NCI-H2171 (cell line): ENCODE data around the gene PTGDR2.
A peak's percentile ranks its signal among the peaks of the same experiment; 100 is the strongest.

Experiments
- DNase-seq: peaks from one replicate; lab custom pipeline; 2025; lab: John Stamatoyannopoulos, UW

Gene PTGDR2

DNA sequence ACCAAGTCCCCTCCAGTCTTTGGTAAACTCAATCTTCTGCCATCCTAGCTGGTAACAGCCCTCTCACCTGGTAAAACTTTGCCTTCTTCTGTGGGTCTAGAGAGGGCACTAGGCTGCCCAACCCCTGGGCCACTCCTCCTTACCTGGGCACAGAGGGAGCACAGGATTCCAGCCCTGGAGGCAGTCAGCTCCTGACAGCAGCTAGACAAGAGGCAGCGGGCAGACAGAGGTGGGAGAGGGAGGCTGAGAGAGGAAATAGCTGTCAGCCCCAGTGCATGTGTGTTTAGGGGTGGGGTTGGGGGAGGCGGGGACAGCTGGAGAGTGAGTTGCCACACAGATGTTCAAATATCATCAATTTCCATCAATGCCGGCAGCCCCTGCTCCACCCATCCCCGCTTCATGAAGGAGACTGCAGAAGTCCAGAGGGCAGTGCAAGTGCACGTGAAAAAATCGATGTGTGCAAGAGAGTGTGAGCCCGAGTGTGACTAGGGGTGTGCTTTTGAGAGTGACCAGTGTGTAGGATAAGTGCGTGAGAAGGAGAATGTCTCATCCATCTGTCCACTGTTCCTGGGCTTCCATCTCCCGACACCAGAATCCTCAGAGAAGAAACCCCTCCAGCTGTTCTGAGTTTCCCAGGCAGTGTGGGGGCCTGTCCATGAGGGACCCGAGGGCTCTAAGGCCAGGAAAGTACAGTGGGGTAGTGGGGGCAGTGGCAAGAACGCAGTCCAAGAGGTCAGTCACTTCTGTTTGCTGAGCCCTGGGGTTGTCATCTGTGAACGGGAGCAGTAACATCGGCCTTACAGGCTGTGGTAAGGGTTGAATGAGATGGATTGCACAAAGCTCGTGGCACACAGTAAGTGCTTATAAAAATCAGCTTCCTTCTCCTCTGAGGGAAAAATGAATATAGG is at the start of gene PTGDR2:
PTGDR2 (minus strand) TSS at position 225 of the 908 bp plus-strand sequence. CDS start 2,228 bp downstream, outside the sequence.
- DNase-seq, result no peak

DNA sequence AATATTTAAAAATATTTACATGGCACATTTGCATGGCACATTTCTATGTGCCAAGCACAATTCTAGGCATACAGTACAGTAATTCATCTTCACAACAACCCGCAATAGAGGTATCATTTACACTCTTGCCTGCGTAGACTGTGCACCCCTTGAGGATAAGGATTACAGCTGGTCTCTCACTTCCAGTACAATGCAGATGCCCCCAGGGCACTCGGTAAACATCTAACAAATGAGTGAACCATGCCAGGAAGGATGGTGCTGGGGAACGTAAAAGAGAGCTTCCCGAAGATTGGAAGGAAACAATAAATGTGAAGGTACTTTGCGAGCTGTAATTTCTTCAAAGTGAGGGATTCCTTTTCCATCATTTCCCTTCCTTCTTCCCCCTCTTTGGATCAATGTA is 49.3 kb upstream of the PTGDR2 start:
- DNase-seq, result no peak

DNA sequence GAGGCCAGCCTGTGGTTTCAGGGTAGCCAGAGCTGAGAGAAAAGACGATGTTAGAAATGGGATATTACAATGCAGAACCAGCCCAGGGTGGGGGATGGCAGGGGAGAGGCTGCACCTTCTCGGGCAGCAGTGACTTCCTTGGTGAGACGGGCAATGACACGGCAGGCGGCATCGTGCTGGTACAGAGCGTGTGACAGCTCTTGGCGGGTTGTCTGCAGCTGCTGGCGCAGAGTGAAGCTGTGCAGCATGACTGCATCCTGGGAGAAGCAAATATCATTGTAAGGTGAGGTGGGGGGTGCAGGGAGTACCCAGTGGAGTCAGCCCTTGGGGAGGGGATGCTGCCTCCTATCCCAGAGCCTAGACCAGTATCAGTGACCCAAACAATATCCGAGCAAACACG is 46.9 kb upstream of the PTGDR2 start:
- DNase-seq, result no peak

DNA sequence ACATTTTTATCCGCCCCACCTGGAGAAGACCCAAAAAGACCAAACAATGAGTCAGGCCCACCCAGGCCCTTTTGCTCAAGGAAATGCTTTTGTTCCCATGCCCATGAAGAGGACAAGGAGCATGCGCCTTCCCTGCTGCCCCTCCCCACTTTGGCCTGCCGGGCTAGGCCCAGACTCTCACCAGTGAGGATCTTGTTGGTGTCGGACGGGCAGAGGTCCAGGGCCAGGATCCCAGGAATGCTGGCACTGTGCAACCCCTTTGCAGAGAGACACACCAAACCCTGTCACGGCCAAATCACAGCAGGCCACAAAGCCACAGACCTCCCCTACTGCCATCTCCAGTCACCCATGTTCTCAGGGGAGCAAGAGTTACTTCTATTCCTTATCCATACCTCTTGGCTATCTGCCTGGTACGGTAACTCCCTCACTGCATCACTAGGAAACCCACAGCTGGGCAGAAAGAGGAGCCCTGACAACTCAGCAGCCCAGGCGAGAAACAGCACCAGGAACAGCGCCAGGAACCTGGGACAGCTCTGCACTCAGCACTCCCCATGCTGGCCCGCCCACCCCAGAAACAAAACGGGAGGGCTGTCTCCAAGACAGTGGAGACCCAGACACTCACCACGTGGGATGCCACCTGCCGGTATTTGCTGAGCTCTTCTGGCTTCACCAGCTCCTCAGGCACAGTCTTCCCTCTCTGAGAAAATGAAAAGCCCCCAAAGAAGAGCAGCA is 45.1 kb upstream of the PTGDR2 start:
- no peak for DNase-seq

DNA sequence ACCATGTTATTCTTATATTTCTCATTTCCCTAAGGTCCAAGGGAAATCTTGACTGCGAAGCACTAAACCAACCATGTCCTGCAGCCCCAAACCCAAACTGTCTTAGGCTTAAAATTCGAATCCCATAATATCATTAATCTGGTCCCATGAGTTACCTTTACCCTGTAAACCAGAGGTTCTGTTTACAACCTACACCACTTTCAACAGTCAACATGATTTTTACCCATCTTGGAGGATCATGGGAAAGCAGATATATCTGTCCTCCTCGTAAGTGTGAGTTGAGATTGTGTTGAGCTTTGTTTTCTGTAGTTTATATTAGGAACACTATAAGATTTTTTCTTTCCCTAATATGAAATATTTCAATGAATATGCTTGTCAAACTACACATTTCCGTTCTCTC is 44.2 kb upstream of the PTGDR2 start:
- no peak for DNase-seq

DNA sequence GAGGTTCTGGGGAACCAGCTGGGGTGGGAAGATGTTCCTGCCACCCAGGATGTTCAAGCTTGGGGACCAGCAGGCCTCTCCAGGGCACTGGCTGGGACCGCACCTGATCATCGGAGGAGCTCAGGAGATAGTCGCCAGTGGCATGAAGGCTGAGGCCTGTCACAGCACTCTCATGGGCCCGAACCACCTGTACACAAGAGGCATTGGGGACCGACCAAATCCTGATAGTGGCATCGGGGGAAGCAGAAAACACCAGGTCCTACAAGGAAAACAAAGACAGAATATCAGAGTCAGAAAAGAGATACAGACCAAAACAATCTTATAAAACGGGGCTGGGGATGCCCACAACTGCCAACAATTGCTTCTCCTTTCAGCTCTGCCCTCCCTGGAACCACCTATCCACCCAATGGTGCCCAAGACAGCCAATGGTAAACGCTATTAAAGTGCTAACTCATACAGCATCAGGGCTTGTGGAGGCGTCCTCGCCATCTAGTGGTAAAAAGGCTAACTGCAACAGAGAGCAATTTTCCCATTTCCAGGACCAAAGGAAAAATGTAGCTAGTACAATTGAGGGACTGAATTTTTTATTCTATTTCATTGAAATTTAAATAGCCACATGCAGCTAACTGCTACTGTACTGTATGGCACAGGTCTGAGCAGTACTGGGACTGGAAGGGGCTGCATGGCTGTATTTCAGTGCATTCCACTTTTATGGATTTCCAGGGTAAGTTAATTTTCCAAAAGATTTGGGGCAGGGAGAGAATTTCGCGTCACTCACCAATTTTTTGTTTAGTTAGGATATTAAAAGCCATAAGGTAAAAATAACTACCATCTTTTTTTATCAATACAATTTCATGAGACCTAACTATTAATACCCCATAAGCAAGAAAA is 43.5 kb upstream of the PTGDR2 start:
- peak; percentile 25 for DNase-seq

DNA sequence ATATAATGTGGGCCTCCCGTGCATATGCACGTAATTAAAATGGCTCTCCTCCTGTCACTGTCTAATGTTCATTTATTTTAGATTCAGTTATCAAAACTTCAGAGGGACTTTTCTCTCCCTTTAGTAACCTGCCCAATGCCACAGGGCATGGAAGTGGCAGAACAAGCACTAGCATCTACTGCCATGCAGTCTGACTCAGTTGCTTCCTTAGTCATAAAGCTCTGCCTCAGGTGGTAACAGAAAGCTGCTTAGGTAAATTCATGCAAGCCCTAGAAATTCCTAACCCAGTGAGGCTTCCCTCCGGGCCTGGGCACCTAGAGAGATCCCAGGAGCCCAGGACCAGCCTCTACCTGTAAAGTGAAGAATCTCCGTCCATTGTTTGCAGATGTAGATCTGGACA is 41.7 kb upstream of the PTGDR2 start:
- DNase-seq, result no peak

DNA sequence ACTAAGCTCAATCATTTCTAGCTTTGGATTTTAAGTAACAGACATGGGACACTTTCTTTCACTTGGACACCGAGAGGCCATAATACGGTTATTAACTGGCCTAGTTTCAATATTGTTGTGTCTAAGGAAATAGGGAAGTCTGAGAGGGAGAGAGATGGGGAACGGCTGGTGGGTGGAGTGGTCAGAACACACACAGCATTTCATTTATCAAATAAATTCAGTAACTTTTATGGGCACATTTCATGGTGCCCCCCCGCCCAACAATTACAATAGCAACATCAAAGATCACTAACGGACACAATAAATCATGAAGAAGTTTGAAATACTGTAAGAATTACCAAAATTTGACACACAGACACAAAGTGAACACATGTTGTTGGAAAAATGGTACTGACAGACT is 39.9 kb upstream of the PTGDR2 start:
- no peak for DNase-seq

DNA sequence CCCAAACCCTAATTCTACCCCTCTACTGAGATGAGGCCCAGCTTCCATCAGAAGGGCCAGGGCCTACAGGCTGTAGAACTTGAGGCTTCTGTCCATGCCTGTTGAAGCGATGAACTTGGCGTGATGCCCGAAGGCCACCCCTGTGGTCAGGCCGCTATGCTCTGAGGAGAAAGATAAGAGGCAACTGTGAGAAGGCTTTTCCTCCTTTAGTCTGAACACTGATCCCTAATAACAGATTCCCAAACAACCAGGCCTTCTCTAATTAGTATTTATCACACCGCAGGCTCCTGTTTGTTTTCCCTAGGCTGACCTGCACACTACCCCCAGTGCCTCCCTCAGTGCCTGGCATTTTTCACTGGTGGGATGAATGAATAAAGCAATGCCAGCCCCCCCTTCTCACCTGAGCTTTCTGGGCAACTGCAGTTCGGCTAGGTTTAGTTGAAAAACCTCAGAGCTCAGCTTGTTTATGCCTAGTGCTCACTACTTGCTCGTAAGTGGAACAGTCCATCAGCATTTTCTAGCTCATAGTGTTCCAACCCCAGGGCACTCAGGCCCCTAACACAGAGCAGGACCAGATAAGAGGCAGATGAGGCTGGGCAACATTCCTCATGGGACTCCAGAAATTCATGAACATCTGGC is 35.5 kb upstream of the PTGDR2 start:
- no peak for DNase-seq

DNA sequence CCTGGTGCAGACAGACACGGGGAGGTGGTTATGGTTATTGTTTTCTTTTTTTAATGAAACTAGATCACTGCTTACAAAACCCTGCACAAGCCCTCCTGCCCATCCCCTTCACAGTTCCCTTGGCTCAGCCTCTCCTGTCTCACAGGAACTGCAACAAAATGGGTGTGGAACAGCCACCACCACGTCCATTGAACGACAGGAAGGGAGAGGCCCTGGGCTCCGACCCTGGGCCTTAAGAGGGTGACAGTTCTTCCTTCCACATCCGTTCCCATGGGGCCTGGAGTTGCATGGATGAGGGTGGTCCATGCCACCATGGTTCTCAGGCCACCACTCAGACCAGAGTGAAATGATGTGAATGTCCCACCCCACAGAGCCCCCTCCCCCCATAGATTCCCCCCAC is 34.9 kb upstream of the PTGDR2 start:
- DNase-seq, result no peak

DNA sequence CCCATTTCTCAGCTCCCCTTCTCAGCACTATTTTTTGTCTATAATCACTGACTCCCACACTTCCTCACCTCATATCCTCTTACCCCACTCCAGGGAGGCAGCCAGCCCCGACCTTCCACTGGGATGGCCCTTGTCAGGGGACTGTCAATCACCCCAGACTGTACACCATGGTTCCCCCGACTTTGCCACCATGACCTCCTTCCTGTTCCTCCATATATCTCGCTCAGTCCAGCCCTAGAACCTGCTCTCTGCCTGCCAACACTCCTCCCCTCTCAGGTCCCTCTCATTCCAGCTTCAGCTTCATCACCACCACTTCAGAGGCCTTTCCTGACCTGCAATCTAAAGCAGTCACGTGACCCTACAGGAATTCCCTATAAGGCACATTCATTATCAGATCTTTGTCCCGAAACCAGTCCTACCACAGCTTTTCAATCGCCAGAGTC is 34.1 kb upstream of the PTGDR2 start:
- DNase-seq, result no peak

DNA sequence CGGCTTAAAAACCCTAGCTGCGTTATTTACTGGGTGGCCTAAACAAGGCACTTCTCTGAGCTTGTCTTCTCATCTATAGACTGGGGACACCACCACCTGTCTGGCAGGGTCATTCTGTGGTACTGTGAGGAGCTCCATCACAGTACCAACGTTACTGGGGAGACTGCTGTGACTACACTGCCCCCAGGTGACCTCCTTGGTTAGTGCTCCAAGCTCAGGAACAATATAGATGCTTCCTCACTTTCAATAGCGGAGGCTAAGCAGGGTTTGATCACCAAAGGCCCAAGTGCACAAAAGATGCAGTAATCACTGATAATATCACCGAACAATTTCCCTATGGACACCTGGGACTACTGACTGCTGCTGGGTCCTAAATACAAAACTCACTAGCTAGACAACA is 31.8 kb upstream of the PTGDR2 start:
- DNase-seq, result no peak

DNA sequence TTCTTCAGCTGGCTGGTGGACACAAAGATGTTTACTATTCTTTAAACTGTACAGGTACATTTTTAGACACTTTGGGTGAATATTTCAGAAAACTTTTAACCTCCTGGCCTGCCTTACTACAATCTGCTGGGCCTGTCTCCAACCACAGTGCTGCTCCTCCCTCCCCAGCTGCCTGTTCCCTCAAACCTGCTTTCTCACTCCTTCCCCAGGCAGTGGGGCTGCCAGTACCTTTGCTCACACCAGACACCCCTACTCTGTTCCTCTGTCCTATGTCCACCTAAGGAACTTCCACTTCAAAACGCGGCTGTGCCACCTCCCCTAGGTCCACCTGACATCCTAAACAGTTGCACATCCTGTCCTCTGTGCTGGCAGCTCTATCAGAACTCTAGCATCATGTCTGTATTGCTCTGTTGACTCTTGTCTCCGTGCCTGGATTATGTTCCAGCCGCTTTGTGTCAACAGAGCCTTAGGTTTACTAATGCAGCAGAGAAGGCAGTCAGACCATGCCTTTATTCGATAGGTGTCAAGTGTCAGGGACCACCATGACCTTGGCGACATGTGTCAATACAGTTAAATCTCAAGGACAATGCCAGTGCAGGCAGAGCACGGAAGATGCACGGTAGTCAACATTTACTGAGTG is 25.0 kb upstream of the PTGDR2 start:
- no peak for DNase-seq

DNA sequence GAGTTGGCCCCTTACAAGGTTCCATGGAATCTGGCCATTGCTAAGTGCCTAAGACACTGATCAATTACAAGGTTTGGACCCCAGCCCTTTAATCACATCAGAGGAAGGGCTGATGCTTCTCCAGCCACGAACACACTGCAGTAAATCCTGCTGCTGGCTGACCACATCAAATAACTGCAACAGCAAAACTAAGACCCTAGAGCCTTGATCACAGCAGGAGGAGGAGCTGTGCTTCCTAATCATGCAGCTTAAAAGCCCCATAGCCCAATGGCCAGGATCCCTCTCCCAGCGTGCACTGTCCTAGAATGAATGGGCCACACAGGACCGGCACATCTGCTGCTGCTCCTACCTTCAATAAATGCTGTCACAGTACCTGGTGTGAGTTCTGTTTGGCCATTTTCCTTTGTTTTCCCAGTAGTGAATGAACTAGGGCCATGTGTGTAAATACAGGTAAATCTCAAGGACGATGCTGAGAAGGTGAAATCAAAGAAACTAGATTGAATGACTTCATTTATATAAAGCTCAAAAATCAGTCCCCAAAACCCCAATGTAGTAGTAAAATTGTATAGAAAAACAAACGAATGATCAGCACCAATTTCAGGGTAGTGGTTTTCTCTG is 24.3 kb upstream of the PTGDR2 start:
- no peak for DNase-seq

DNA sequence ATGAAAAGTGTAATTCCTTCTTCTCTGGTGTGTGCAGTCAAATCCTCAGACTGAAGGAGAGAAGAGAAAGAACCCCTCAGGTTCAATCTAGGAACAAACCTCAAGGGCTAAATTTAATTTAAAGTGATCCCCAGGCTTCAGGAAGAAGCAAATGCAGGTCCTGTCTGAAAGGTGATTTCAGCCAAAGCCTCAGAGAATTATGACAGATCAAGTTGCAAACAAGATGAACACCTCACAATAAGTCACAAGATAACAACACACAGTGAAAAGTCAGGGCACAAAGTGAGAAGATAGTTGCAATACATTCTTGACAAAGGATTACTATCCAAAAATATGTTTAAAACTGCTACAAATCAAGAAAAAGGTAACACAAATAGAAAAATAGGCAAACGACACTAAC is 23.4 kb upstream of the PTGDR2 start:
- no peak for DNase-seq

DNA sequence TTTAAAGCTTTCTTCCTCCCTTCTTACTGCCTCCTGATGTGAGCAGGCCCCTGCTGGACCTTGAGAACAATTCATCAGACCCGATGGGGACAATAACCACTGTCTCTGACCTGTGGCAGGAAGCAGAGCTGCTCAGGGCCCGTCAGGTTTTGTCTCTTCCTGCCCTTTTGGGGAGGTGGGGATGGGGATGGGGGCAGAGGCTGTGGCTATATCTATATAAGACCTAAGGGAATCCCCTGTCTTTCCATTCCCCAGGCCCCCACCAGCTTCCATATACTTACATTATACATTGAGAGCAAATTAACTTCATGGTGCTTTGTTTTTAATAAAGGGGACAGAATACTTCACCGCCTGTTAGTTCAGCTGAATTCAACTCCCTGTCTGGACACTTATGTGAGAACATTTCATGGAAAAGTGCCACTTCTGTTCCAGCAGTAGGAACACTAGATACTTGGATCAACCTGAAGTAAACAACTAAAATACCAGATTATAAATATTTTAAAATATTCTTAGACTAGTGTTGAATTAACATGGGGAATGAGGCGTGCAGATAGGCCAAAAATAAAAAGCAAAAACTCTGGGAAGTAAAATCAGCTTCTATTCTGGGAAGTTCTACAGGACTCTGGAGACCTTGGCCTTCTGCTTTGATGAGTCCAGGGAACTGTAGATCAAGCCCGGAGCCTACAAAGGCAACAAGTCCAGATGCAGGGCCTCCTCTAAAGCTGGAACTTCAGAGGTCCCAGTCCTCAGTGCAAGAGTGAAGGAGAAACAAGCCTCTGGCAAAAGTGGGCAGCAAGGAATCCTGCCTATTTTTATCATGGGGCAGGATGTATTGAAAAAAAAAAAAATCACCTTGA is 22.7 kb upstream of the PTGDR2 start:
- DNase-seq, result no peak

DNA sequence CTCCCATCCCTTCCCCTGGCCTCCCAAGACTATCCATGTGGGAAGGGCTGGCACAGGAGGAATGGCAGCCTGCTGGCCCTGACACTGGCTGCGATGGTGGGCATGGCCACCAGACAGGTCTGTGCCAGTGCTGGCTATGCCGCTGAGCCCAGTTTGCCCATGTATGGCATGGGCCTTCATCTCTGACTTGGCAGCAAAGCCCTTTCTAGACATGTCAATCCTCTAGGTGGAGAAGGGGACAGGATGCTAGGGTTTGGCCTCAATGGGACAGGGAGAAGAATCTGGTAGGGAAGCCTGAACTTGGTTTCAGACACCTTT is 20.4 kb upstream of the PTGDR2 start:
- DNase-seq, result no peak

DNA sequence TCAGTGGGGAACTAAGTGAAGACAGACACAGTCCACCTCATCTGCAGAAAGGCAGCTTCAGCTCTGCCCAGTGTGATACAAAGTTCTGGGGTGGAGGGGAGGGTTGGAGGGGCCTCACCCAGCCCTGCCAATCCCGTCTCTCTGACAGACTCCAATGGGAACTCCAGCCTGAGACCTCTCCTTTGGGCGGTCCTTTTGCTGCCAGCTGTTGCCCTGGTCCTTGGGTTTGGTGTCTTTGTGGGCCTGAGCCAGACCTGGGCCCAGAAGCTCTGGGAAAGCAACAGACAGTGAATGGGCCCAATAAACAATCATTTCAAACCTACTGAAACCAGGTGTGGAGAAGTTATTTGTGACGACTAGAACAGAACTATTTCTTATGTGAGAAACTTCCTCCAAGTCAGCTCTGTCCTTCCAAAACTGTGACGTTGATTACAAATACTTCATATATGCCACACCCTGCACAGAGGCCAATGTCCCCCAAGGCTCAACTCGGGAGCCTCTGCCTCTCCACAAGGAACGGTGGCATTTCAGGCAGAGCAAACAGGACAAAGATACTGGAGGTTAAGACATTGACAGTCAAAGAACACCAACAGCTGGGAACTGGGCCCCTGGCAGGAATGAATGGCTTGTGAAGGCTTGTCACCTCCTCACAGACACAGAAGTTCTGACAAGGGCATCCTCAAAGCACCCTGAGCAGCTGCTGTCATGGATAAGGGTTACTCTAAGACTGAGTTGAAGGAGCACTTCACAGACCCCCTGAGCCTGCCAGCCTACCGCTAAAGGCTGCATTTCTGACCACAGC is 19.8 kb upstream of the PTGDR2 start:
- DNase-seq, result no peak
